Sigmoid colon (tissue), 4 donors: ENCODE measurements around the gene VMA21.

Source experiments
- POLR2A ChIP-seq, 2 donors: fragments of 450-650 bp; IDR thresholded peaks; one replicate each; pipeline ENCODE4 v1.6.1; 2016; ENCODE audit warnings: antibody characterized with exemption in 2 of 2, mild to moderate bottlenecking in 2 of 2, moderate library complexity in 2 of 2
- POLR2AphosphoS5 ChIP-seq, 4 donors: sonication (generic); formaldehyde crosslinking; IDR thresholded peaks; one replicate each; pipeline ENCODE4 v1.6.1; 2017; ENCODE audit warnings: antibody characterized with exemption in 4 of 4
- TF ChIP-seq, protein P1 (sequence below), 4 experiments: fragments of 450-650 bp in 3 of 4; fragments of 200-600 bp in 1 of 4; IDR thresholded peaks; one replicate each; pipeline ENCODE4 v1.5.1; 2016 to 2019; ENCODE audit warnings: antibody characterized with exemption in 4 of 4, mild to moderate bottlenecking in 3 of 4, moderate library complexity in 2 of 4

DNA sequence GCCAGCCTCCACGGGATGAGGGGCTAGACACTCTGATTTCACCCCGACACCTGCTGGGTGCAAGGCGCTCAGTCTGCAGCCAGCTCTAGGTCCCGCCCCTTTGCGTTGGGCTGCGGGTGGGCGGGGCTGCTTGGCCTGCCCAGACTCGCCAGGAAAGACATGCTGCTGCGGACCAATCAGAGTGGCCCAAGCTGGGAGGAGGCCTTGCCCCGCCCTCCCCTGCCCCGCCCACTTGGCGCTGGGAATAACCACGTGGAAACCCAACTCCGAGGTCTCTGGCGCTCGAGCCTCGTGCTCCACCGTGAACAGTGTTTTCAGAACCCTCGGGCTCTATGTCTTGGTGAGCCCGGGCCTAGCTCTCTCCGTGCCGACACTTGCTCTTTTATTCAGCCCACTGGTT lies 5.3 kb upstream of the VMA21 start:
- TF ChIP-seq, protein P1, sequence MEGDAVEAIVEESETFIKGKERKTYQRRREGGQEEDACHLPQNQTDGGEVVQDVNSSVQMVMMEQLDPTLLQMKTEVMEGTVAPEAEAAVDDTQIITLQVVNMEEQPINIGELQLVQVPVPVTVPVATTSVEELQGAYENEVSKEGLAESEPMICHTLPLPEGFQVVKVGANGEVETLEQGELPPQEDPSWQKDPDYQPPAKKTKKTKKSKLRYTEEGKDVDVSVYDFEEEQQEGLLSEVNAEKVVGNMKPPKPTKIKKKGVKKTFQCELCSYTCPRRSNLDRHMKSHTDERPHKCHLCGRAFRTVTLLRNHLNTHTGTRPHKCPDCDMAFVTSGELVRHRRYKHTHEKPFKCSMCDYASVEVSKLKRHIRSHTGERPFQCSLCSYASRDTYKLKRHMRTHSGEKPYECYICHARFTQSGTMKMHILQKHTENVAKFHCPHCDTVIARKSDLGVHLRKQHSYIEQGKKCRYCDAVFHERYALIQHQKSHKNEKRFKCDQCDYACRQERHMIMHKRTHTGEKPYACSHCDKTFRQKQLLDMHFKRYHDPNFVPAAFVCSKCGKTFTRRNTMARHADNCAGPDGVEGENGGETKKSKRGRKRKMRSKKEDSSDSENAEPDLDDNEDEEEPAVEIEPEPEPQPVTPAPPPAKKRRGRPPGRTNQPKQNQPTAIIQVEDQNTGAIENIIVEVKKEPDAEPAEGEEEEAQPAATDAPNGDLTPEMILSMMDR (IDR thresholded peaks at IDR 0.05) = no peak
- no peak for TF ChIP-seq POLR2A (IDR thresholded peaks at IDR 0.05)
- TF ChIP-seq POLR2AphosphoS5 (IDR thresholded peaks at IDR 0.05) = no peak
